ENCODE data around the gene GNAL. TPM values are rescaled to one million over a fixed set of nuclear protein-coding genes. Genes with fewer than 3 reads are reported as not detected.

GNAL gene
- total RNA-seq, 1 experiment from 2014 or later = 4.6 TPM

DNA sequence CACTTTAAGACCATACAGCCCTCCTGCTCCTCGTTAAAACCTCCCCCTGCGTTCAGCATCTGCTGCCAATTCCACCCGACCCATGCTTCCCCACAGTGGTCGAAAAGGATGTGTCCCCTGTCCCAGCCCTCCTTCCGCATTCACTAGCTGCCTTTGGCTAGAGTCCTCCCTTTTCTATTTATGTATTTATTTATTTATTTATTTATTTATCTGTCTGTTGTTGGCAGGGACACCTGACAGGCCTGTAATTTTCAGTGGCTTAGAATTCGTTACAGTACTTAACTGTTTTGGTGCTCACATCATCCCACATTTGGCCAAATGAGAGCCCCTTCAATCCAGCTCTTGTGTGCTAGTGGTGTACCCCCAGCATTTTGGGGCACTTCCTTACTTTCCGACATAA is 50.8 kb downstream of the GNAL start (continued):
- TF ChIP-seq, protein P1, sequence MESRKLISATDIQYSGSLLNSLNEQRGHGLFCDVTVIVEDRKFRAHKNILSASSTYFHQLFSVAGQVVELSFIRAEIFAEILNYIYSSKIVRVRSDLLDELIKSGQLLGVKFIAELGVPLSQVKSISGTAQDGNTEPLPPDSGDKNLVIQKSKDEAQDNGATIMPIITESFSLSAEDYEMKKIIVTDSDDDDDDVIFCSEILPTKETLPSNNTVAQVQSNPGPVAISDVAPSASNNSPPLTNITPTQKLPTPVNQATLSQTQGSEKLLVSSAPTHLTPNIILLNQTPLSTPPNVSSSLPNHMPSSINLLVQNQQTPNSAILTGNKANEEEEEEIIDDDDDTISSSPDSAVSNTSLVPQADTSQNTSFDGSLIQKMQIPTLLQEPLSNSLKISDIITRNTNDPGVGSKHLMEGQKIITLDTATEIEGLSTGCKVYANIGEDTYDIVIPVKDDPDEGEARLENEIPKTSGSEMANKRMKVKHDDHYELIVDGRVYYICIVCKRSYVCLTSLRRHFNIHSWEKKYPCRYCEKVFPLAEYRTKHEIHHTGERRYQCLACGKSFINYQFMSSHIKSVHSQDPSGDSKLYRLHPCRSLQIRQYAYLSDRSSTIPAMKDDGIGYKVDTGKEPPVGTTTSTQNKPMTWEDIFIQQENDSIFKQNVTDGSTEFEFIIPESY (IDR thresholded peaks at IDR 0.05; ENCODE audit: extremely low read depth, insufficient replicate concordance, low read length) = no peak
- TF ChIP-seq, protein P2, sequence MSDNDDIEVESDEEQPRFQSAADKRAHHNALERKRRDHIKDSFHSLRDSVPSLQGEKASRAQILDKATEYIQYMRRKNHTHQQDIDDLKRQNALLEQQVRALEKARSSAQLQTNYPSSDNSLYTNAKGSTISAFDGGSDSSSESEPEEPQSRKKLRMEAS (IDR thresholded peaks at IDR 0.05) = no peak

DNA sequence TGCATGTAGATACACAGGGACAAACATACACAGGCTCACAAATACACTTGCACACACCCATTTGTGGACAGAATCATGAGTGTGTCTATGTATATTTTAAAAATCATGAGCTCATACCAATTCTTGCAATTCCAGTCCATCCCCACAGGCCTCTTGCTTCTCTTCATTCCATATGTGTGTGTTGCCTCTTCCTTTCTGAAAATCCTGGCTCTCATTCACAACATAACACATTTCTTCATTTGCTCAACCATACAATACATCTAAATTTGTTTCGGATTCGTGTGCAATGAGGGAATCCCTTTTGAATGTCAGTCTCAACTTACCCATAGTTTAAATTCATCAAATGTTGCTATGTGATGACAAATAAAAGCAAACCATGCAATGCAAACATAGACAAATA is 51.4 kb downstream of the GNAL start:
- POLR2A ChIA-PET = no interaction called here
- RAD21 ChIA-PET (ENCODE audit: low non-redundant PET in 1 of 2, low total read pairs in 2 of 2, uncharacterized antibody in 2 of 2, unreplicated experiment in 2 of 2) = no interaction called here
- no TSS peak for BruUV-seq (replicated peaks)
- no peak for ATAC-seq
- H3K79me2 ChIP-seq (ENCODE audit: insufficient read depth, low read length) = no peaks in the 10 kb centered on the region
- no peak overlapping the region for H3K4me3 ChIP-seq (replicated peaks in 1 of 2; ENCODE audit: low read depth in 1 of 2, low read length in 2 of 2)
- intact Hi-C loops (cut with micrococcal nuclease) = no loop called here
- H2AFZ ChIP-seq (ENCODE audit: low read depth, low read length, poor library complexity, severe bottlenecking) = no peak overlapping the region
- peaks cover 33% of the 10 kb centered on the region for H3K27me3 ChIP-seq (ENCODE audit: insufficient read depth, low read length)
- no peak for DNase-seq (ENCODE audit: low read depth, low spot score)
- CTCF ChIA-PET = interaction anchor here (0.9 to 2.9 kb wide), 3 partner anchors 11 to 298 kb away, joined by 3 to 20 read pairs (median 5); no protein-coding TSS in a partner anchor
- H3K4me2 ChIP-seq (ENCODE audit: low read length) = no peak overlapping the region
- no peaks in the 10 kb centered on the region for H3K36me3 ChIP-seq (ENCODE audit: control insufficient read depth in 1 of 2, insufficient read depth in 2 of 2, low read length in 2 of 2)
- H3K9ac ChIP-seq (ENCODE audit: low read length) = no peak overlapping the region
- H3K4me1 ChIP-seq (ENCODE audit: control insufficient read depth in 1 of 2, insufficient read depth in 2 of 2, low read length in 2 of 2) = 0 out of 4 replicates have a peak, but pooled peaks cover 0 to 4% of the 10 kb centered on the region in 2 experiments
- no peaks in the 10 kb centered on the region for H3K9me2 ChIP-seq (ENCODE audit: insufficient read depth)
- TF ChIP-seq SIN3A (IDR thresholded peaks at IDR 0.05; ENCODE audit: low read depth) (no peak), FOSL1 (IDR thresholded peaks at IDR 0.05; ENCODE audit: low read depth) (no peak), ELF1 (IDR thresholded peaks at IDR 0.05; ENCODE audit: borderline replicate concordance, low read depth) (no peak), EZH2 (IDR thresholded peaks at IDR 0.05) (no peak), EGR1 (IDR thresholded peaks at IDR 0.05; ENCODE audit: low read depth) (no peak), ZFX (IDR thresholded peaks at IDR 0.05) (no peak), TCF7L2 (IDR thresholded peaks at IDR 0.05; ENCODE audit: borderline replicate concordance, extremely low read depth, insufficient read depth, insufficient read length) (no peak), CBX3 (IDR thresholded peaks at IDR 0.05; ENCODE audit: low read depth) (no peak), POLR2A (IDR thresholded peaks at IDR 0.05; ENCODE audit: borderline replicate concordance, extremely low read depth, insufficient read depth, insufficient read length) (no peak)
- TF ChIP-seq, protein P3, sequence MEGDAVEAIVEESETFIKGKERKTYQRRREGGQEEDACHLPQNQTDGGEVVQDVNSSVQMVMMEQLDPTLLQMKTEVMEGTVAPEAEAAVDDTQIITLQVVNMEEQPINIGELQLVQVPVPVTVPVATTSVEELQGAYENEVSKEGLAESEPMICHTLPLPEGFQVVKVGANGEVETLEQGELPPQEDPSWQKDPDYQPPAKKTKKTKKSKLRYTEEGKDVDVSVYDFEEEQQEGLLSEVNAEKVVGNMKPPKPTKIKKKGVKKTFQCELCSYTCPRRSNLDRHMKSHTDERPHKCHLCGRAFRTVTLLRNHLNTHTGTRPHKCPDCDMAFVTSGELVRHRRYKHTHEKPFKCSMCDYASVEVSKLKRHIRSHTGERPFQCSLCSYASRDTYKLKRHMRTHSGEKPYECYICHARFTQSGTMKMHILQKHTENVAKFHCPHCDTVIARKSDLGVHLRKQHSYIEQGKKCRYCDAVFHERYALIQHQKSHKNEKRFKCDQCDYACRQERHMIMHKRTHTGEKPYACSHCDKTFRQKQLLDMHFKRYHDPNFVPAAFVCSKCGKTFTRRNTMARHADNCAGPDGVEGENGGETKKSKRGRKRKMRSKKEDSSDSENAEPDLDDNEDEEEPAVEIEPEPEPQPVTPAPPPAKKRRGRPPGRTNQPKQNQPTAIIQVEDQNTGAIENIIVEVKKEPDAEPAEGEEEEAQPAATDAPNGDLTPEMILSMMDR (IDR thresholded peaks at IDR 0.05 in 2 of 3, conservative IDR thresholded peaks at IDR 0.05 in 1 of 3; ENCODE audit: borderline replicate concordance in 1 of 3, insufficient read depth in 1 of 3, low read depth in 2 of 3, low read length in 2 of 3) = no peak
- TF ChIP-seq, protein P1 (IDR thresholded peaks at IDR 0.05; ENCODE audit: extremely low read depth, insufficient replicate concordance, low read length) = no peak
- TF ChIP-seq, protein P4, sequence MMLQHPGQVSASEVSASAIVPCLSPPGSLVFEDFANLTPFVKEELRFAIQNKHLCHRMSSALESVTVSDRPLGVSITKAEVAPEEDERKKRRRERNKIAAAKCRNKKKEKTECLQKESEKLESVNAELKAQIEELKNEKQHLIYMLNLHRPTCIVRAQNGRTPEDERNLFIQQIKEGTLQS (IDR thresholded peaks at IDR 0.05) = no peak
- H3K9me3 ChIP-seq (ENCODE audit: control insufficient read depth in 1 of 2, insufficient read depth in 1 of 2, low read depth in 1 of 2, low read length in 2 of 2) = no peaks in the 10 kb centered on the region
- H4K20me1 ChIP-seq (ENCODE audit: insufficient read depth) = no peaks in the 10 kb centered on the region
- H3K27ac ChIP-seq (ENCODE audit: low read depth, low read length) = no peak overlapping the region

All from HCT116 (cell line).